OCI-LY1 (cell line): ENCODE measurements around the gene SVOP.
"Not testable (repeated sequence)": the region's sequence is repeated elsewhere in the genome, so short reads cannot be mapped to it uniquely, and the experiment has no call there.

ENCODE experiments used
- H2AFZ ChIP-seq: fragments of 200-600 bp; sonication (generic), shearing (Covaris generic); 2 replicates; pipeline ENCODE4 v1.6.0; 2014; ENCODE audit warnings: antibody characterized with exemption, mild to moderate bottlenecking, low read length
- H3F3A ChIP-seq: fragments of 200-600 bp; sonication (generic), shearing (Covaris generic); 2 replicates; pipeline ENCODE4 v1.6.0; 2014; ENCODE audit warnings: mild to moderate bottlenecking, antibody characterized with exemption, low read length, moderate library complexity; ENCODE audit not compliant: insufficient read depth
- H3K27ac ChIP-seq: fragments of 200-600 bp; sonication (generic); 2 replicates; pipeline ENCODE4 v1.5.1; 2014; ENCODE audit warnings: low read length, mixed run types, mild to moderate bottlenecking, low read depth; ENCODE audit not compliant: poor library complexity, severe bottlenecking
- H3K27me3 ChIP-seq: fragments of 200-600 bp; sonication (generic); 2 replicates; pipeline ENCODE4 v1.6.0; 2014; ENCODE audit warnings: antibody characterized with exemption, mild to moderate bottlenecking, low read length, moderate library complexity; ENCODE audit not compliant: insufficient read depth
- H3K36me3 ChIP-seq: fragments of 200-600 bp; sonication (generic); 2 replicates; pipeline ENCODE4 v1.6.1; 2014; ENCODE audit warnings: mild to moderate bottlenecking, antibody characterized with exemption, low read length, moderate library complexity, mixed read lengths; ENCODE audit not compliant: insufficient read depth
- H3K4me1 ChIP-seq: fragments of 200-600 bp; sonication (generic); 2 replicates; pipeline ENCODE4 v1.5.1; 2014; ENCODE audit warnings: mild to moderate bottlenecking, low read length, moderate library complexity; ENCODE audit not compliant: insufficient read depth, severe bottlenecking
- H3K4me2 ChIP-seq: fragments of 200-600 bp; sonication (generic), shearing (Covaris generic); 2 replicates; pipeline ENCODE4 v1.6.1; 2014; ENCODE audit warnings: low read length
- H3K4me3 ChIP-seq: fragments of 200-600 bp; sonication (generic); 2 replicates; pipeline ENCODE4 v1.5.1; 2014; ENCODE audit warnings: low read length, low read depth, mild to moderate bottlenecking, mixed read lengths; ENCODE audit not compliant: poor library complexity, severe bottlenecking
- H3K79me2 ChIP-seq: fragments of 200-600 bp; shearing (Covaris generic); 2 replicates; pipeline ENCODE4 v1.6.1; 2016; ENCODE audit warnings: mixed run types, low read length, mixed read lengths; ENCODE audit not compliant: insufficient read depth
- H3K9ac ChIP-seq: fragments of 200-600 bp; sonication (generic), shearing (Covaris generic); 2 replicates; pipeline ENCODE4 v1.6.1; 2014; ENCODE audit warnings: mild to moderate bottlenecking, low read length, mixed read lengths
- H3K9me2 ChIP-seq: fragments of 200-600 bp; sonication (generic), shearing (Covaris generic); 2 replicates; pipeline ENCODE4 v1.6.1; 2014; ENCODE audit warnings: low read depth, mild to moderate bottlenecking, low read length, mixed read lengths
- H3K9me3 ChIP-seq: fragments of 200-600 bp; shearing (Covaris generic); 2 replicates; pipeline ENCODE4 v1.6.1; 2014; ENCODE audit warnings: low read length, mixed read lengths
- H4K20me1 ChIP-seq: fragments of 200-600 bp; sonication (generic), shearing (Covaris generic); 2 replicates; pipeline ENCODE4 v1.6.0; 2016; ENCODE audit warnings: mild to moderate bottlenecking, low read length; ENCODE audit not compliant: insufficient read depth
- EZH2 ChIP-seq: fragments of 200-600 bp; sonication (generic), shearing (Covaris generic); IDR thresholded peaks from 2 replicates; pipeline ENCODE4 v1.8.0; 2017; ENCODE audit warnings: borderline replicate concordance, mixed run types, mild to moderate bottlenecking, antibody characterized with exemption, low read length, moderate library complexity, mixed read lengths
- TF ChIP-seq, protein P1 (sequence below): fragments of 200-600 bp; sonication (generic), shearing (Covaris generic); IDR thresholded peaks from 2 replicates; pipeline ENCODE4 v1.5.1; 2017; ENCODE audit warnings: mild to moderate bottlenecking, antibody characterized with exemption, low read length, moderate library complexity, mixed read lengths

The SVOP gene

GRCh38 chr12:108995370-108995992, 25.4 kb downstream of the SVOP start:
- no peak overlapping the region for H2AFZ ChIP-seq
- no peak overlapping the region for H3K9ac ChIP-seq
- no peak for TF ChIP-seq EZH2
- TF ChIP-seq, protein P1, sequence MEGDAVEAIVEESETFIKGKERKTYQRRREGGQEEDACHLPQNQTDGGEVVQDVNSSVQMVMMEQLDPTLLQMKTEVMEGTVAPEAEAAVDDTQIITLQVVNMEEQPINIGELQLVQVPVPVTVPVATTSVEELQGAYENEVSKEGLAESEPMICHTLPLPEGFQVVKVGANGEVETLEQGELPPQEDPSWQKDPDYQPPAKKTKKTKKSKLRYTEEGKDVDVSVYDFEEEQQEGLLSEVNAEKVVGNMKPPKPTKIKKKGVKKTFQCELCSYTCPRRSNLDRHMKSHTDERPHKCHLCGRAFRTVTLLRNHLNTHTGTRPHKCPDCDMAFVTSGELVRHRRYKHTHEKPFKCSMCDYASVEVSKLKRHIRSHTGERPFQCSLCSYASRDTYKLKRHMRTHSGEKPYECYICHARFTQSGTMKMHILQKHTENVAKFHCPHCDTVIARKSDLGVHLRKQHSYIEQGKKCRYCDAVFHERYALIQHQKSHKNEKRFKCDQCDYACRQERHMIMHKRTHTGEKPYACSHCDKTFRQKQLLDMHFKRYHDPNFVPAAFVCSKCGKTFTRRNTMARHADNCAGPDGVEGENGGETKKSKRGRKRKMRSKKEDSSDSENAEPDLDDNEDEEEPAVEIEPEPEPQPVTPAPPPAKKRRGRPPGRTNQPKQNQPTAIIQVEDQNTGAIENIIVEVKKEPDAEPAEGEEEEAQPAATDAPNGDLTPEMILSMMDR = no peak
- H3K4me1 ChIP-seq = no peaks in the 10 kb centered on the region
- no peak overlapping the region for H3K4me3 ChIP-seq
- H3K9me2 ChIP-seq = no peaks in the 10 kb centered on the region
- no peaks in the 10 kb centered on the region for H3F3A ChIP-seq
- H3K79me2 ChIP-seq = no peaks in the 10 kb centered on the region
- H4K20me1 ChIP-seq = no peaks in the 10 kb centered on the region
- H3K9me3 ChIP-seq = no peaks in the 10 kb centered on the region
- H3K27me3 ChIP-seq = no peaks in the 10 kb centered on the region
- H3K4me2 ChIP-seq = no peak overlapping the region
- no peaks in the 10 kb centered on the region for H3K36me3 ChIP-seq
- no peak overlapping the region for H3K27ac ChIP-seq

GRCh38 chr12:108990103-108990502, 30.8 kb downstream of the SVOP start:
- not testable (repeated sequence) for H3F3A ChIP-seq, H3K36me3 ChIP-seq

GRCh38 chr12:108989376-108989775, 31.5 kb downstream of the SVOP start:
- no peak for TF ChIP-seq EZH2
- TF ChIP-seq, protein P1 = no peak
- H4K20me1 ChIP-seq = no peaks in the 10 kb centered on the region
- no peaks in the 10 kb centered on the region for H3K9me2 ChIP-seq
- no peaks in the 10 kb centered on the region for H3K36me3 ChIP-seq
- no peaks in the 10 kb centered on the region for H3K4me1 ChIP-seq
- H3K27ac ChIP-seq = no peak overlapping the region
- no peak overlapping the region for H3K4me2 ChIP-seq
- no peaks in the 10 kb centered on the region for H3K79me2 ChIP-seq
- H3K27me3 ChIP-seq = no peaks in the 10 kb centered on the region
- H3F3A ChIP-seq = no peaks in the 10 kb centered on the region
- no peak overlapping the region for H2AFZ ChIP-seq
- H3K9ac ChIP-seq = no peak overlapping the region
- H3K4me3 ChIP-seq = no peak overlapping the region
- H3K9me3 ChIP-seq = no peaks in the 10 kb centered on the region

More at GRCh38 chr12:108990103-108990502, 30.8 kb downstream of the SVOP start:
- H3K4me1 ChIP-seq, H3K9ac ChIP-seq, H4K20me1 ChIP-seq, H3K27ac ChIP-seq, H3K79me2 ChIP-seq, H3K4me2 ChIP-seq, H3K9me3 ChIP-seq, H2AFZ ChIP-seq, H3K9me2 ChIP-seq, H3K27me3 ChIP-seq, H3K4me3 ChIP-seq: not testable (repeated sequence)

DNA sequence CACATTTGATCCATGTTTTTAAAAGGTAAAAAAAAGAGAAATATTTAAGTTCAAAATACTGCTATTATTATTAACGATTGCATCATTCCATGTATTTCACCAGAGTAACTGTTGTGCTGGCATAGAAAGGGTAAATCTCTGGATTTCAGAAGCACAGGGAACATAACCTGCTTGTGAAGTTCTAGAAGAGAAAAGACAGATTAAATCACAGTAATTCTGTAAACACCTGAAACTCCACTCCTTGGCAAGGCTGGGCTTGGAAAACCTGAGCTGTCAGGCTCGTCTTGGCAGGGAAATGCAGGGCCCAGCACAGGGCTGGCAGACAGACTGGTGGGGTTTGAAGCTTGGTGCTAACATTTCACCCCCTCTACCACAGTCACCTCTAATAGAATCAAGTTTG, 35.1 kb downstream of the SVOP start:
- TF ChIP-seq, protein P1 = no peak
- TF ChIP-seq EZH2 = no peak
- no peak overlapping the region for H3K9ac ChIP-seq

More for the DNA sequence above, 35.1 kb downstream of the SVOP start:
- no peak overlapping the region for H3K27ac ChIP-seq
- no peaks in the 10 kb centered on the region for H3K27me3 ChIP-seq
- no peaks in the 10 kb centered on the region for H3K79me2 ChIP-seq
- H2AFZ ChIP-seq = no peak overlapping the region
- no peaks in the 10 kb centered on the region for H3K36me3 ChIP-seq
- H3K9me3 ChIP-seq = no peaks in the 10 kb centered on the region
- H3K9me2 ChIP-seq = no peaks in the 10 kb centered on the region
- H3K4me2 ChIP-seq = no peak overlapping the region
- no peaks in the 10 kb centered on the region for H3F3A ChIP-seq
- H3K4me1 ChIP-seq = no peaks in the 10 kb centered on the region
- H4K20me1 ChIP-seq = no peaks in the 10 kb centered on the region
- no peak overlapping the region for H3K4me3 ChIP-seq
